ENCODE results near the gene NFIB.

The NFIB gene

DNA sequence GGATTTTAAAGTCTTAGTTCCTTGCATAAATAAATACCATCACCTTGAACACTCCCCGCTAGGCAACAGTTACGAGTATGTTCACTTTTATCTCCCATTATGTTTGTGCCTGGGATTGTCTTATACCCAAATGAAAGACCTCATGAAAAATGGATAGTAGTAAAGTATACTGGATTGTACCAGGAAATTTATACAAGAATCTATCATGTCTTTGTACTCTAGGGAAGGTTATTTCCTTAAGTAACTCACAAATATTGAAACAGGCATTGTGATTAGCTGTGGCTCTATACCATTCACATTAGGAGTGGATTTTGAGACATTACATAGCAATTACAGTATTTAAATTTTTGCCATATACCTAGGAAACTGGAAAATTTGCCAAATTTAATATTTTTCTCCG lies 24.0 kb downstream of the NFIB start:
- H3K36me3 Mint-ChIP-seq (ENCODE audit: low read depth), result peaks cover 25% of the 10 kb centered on the region
- H3K27ac Mint-ChIP-seq, result no peak overlapping the region
- H3K4me1 Mint-ChIP-seq, result peaks cover 50% of the 10 kb centered on the region
- no peak overlapping the region for H3K4me3 Mint-ChIP-seq
- TF ChIP-seq, protein P1, sequence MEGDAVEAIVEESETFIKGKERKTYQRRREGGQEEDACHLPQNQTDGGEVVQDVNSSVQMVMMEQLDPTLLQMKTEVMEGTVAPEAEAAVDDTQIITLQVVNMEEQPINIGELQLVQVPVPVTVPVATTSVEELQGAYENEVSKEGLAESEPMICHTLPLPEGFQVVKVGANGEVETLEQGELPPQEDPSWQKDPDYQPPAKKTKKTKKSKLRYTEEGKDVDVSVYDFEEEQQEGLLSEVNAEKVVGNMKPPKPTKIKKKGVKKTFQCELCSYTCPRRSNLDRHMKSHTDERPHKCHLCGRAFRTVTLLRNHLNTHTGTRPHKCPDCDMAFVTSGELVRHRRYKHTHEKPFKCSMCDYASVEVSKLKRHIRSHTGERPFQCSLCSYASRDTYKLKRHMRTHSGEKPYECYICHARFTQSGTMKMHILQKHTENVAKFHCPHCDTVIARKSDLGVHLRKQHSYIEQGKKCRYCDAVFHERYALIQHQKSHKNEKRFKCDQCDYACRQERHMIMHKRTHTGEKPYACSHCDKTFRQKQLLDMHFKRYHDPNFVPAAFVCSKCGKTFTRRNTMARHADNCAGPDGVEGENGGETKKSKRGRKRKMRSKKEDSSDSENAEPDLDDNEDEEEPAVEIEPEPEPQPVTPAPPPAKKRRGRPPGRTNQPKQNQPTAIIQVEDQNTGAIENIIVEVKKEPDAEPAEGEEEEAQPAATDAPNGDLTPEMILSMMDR (IDR thresholded peaks at IDR 0.05; ENCODE audit: unreplicated experiment in 3 of 3), result no peak
- no peaks in the 10 kb centered on the region for H3K27me3 Mint-ChIP-seq (ENCODE audit: low read depth)
- H3K9me3 Mint-ChIP-seq, result no peaks in the 10 kb centered on the region

DNA sequence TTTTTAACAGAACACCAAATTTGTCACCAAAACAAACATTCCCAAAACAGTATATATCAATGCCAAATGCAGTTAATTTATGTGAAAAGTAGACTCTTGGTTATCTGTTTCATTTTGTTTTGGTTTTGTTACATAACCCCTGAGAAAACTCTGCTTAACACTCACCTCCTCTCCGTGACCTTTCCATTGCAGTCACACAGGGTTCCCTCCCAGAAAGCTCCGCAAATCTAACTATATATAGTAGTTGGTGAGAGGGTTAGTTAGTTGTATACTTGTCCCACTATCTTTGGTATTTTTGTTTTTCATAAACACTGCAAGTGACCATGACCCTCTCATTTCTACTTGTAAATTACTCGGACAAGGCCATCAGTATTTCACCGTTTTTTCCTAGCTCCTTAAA lies 25.5 kb downstream of the NFIB start:
- Mint-ChIP-seq H3K4me3 (no peak overlapping the region), H3K9me3 (no peaks in the 10 kb centered on the region), H3K27ac (no peak overlapping the region), H3K27me3 (ENCODE audit: low read depth) (no peaks in the 10 kb centered on the region), H3K36me3 (ENCODE audit: low read depth) (peaks cover 13% of the 10 kb centered on the region), H3K4me1 (peaks cover 47% of the 10 kb centered on the region)
- TF ChIP-seq, protein P1 (IDR thresholded peaks at IDR 0.05; ENCODE audit: unreplicated experiment in 3 of 3), result no peak

DNA sequence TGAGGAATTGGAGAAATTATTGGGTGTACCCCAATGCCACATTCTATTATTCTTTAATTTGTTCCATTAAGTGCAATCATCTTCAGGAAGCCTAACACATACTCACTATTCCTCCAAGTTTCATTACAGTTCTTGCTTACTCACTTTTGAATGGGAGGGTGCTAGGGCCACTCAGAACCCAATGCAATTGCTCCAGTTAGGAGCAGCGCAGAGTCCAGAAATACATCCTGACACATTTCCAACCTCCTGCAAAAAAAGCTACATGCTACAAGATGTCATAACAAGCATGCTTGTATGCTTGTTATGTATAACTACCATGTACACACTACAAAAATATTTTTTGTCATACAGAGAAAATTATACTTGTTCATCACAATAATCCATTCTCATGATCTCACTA lies 27.8 kb downstream of the NFIB start:
- Mint-ChIP-seq H3K4me3 (no peak overlapping the region), H3K4me1 (peaks cover 56% of the 10 kb centered on the region), H3K36me3 (ENCODE audit: low read depth) (peaks cover 14% of the 10 kb centered on the region), H3K9me3 (no peaks in the 10 kb centered on the region), H3K27me3 (ENCODE audit: low read depth) (no peaks in the 10 kb centered on the region), H3K27ac (no peak overlapping the region)
- TF ChIP-seq, protein P1 (IDR thresholded peaks at IDR 0.05; ENCODE audit: unreplicated experiment in 3 of 3), result no peak

DNA sequence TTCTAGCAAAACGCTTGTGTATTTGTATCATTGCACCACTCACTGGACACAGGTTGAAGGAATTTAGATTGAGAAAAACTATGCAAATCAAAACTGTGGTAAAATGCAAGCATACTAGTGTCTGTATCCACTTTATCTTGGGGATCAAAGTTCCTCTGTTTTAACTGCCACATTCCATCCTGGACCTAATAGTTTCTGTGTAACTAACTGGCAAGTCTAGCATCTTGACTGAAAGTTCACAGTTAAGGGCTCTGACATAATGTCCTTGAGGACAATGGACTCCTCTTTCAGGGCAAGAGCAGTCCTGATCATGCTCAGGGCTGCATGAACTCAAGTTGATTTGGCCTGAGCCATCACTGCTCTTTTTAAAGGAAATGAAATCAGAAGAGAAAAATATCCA lies 30.7 kb downstream of the NFIB start:
- H3K36me3 Mint-ChIP-seq (ENCODE audit: low read depth), result peaks cover 29% of the 10 kb centered on the region
- peaks cover 68% of the 10 kb centered on the region for H3K4me1 Mint-ChIP-seq
- H3K4me3 Mint-ChIP-seq, result no peak overlapping the region
- peak overlapping the region; percentile 38 to 79 (median 41) for H3K27ac Mint-ChIP-seq
- no peaks in the 10 kb centered on the region for H3K27me3 Mint-ChIP-seq (ENCODE audit: low read depth)
- H3K9me3 Mint-ChIP-seq, result no peaks in the 10 kb centered on the region
- TF ChIP-seq, protein P1 (IDR thresholded peaks at IDR 0.05; ENCODE audit: unreplicated experiment in 3 of 3), result no peak

DNA sequence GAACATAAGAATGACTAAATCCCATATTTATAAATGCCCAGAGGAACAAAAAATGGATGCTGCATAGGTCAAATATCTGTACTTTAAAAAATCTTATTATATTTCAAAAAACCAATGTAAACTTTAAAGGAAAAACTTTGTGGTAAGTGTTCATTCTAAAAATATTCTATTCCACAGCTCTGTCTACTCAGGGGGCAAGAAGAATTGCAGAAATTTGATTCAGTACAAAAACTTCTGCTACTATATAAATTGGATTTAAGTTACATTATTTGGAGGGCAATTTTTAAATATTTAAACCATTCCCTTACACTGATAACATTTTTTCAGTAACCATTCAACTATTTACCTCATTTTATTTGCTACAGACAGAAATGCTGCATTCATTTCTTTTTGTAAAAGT lies 32.1 kb downstream of the NFIB start:
- Mint-ChIP-seq H3K27ac (peak overlapping the region in 2 of 3 experiments; percentile 12 to 33), H3K4me1 (peaks cover 80% of the 10 kb centered on the region), H3K9me3 (no peaks in the 10 kb centered on the region), H3K36me3 (ENCODE audit: low read depth) (peaks cover 34% of the 10 kb centered on the region), H3K4me3 (no peak overlapping the region), H3K27me3 (ENCODE audit: low read depth) (no peaks in the 10 kb centered on the region)
- TF ChIP-seq, protein P1 (IDR thresholded peaks at IDR 0.05; ENCODE audit: unreplicated experiment in 3 of 3), result no peak

DNA sequence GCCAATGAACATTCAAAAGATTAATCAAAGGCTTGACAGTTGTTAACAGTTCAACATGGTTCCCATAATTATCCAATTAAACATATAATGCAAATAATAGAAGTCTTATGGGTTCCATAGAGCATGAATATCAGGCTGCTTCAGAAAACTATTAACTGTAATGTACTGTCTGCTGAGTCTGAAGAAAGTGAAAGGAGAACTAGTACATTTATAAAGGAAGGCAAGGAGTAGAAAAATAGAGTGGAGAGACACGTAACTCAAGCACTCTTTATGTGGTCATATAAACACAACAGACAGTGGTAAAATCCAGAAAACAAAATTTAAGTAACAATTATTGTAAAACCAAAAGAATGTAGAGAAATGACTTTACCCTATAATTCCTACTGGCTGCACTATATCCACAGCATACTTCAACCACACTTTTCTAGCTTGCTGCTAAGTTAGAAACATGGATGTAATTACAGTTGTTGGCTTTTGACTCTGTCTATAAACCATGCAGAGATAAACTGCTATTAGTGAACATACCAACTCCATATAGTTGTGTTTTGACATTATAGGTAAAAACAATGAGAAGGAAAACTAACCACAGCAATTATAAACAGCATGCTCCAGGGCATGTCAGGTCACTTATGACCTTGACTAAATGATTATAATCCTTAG lies 32.7 kb downstream of the NFIB start:
- H3K27ac Mint-ChIP-seq, result peak overlapping the region in 2 of 3 experiments; percentile 12 to 33
- H3K4me1 Mint-ChIP-seq, result peaks cover 81% of the 10 kb centered on the region
- TF ChIP-seq, protein P1 (IDR thresholded peaks at IDR 0.05; ENCODE audit: unreplicated experiment in 3 of 3), result no peak
- peaks cover 30% of the 10 kb centered on the region for H3K36me3 Mint-ChIP-seq (ENCODE audit: low read depth)
- no peaks in the 10 kb centered on the region for H3K27me3 Mint-ChIP-seq (ENCODE audit: low read depth)
- H3K9me3 Mint-ChIP-seq, result no peaks in the 10 kb centered on the region
- H3K4me3 Mint-ChIP-seq, result no peak overlapping the region
